Osteoblast (primary cell): ENCODE data around the gene JARID2. TPM values are rescaled to one million over a fixed set of nuclear protein-coding genes. Genes with fewer than 3 reads are reported as not detected.

Source experiments
- DNase-seq: peaks from one replicate; pipeline ENCODE4 v3.0.0; 2011; ENCODE audit warnings: low spot score, mixed read lengths; ENCODE audit not compliant: insufficient read length; ENCODE audit errors: missing footprints
- H2AFZ ChIP-seq: 2 replicates; pipeline ENCODE4 v1.6.0; 2011; ENCODE audit warnings: mild to moderate bottlenecking, low read length
- H3K27ac ChIP-seq: 2 replicates; pipeline ENCODE4 v1.5.1; 2011; ENCODE audit warnings: mild to moderate bottlenecking, low read depth, low read length, moderate library complexity
- H3K27me3 ChIP-seq: 2 replicates; pipeline ENCODE4 v1.6.0; 2012; ENCODE audit warnings: mild to moderate bottlenecking, control low read depth, inconsistent platforms, low read length, moderate library complexity; ENCODE audit not compliant: insufficient read depth
- H3K36me3 ChIP-seq: 2 replicates; pipeline ENCODE4 v1.5.1; 2011; ENCODE audit warnings: mild to moderate bottlenecking, low read length, control low read depth, moderate library complexity; ENCODE audit not compliant: insufficient read depth
- H3K4me1 ChIP-seq: 2 replicates; pipeline ENCODE4 v1.5.1; 2011; ENCODE audit warnings: mild to moderate bottlenecking, low read length, control low read depth, moderate library complexity; ENCODE audit not compliant: insufficient read depth
- H3K4me2 ChIP-seq: 2 replicates; pipeline ENCODE4 v1.6.0; 2011; ENCODE audit warnings: mild to moderate bottlenecking, low read length; ENCODE audit not compliant: insufficient read depth
- H3K4me3 ChIP-seq: fragments of 200-600 bp; sonication (generic); 3 replicates; pipeline ENCODE4 v1.5.1; 2012; ENCODE audit warnings: mild to moderate bottlenecking, low read length, inconsistent platforms; ENCODE audit not compliant: insufficient read depth
- H3K79me2 ChIP-seq: 2 replicates; pipeline ENCODE4 v1.6.0; 2012; ENCODE audit warnings: mild to moderate bottlenecking, low read length, control low read depth, inconsistent platforms; ENCODE audit not compliant: insufficient read depth
- H3K9me3 ChIP-seq: 2 replicates; pipeline ENCODE4 v1.5.1; 2011; ENCODE audit warnings: low read depth, low read length, control low read depth
- H4K20me1 ChIP-seq: 2 replicates; pipeline ENCODE4 v1.6.0; 2012; ENCODE audit warnings: mild to moderate bottlenecking, low read length, control low read depth; ENCODE audit not compliant: insufficient read depth
- total RNA-seq: library from RNA; depleted of rRNA; stranded (reverse); fragments of >200 nt; gene quantifications from 2 replicates; pipeline ENCODE4 v1.2.3, GENCODE V29; 2012
- TF ChIP-seq, protein P1 (sequence below): IDR thresholded peaks from 2 replicates; pipeline ENCODE4 v1.5.1; 2011; ENCODE audit warnings: mild to moderate bottlenecking, low read depth, low read length, moderate library complexity; ENCODE audit errors: extremely low read depth

Gene JARID2
- total RNA-seq, 1 donor: 10.5 TPM

DNA sequence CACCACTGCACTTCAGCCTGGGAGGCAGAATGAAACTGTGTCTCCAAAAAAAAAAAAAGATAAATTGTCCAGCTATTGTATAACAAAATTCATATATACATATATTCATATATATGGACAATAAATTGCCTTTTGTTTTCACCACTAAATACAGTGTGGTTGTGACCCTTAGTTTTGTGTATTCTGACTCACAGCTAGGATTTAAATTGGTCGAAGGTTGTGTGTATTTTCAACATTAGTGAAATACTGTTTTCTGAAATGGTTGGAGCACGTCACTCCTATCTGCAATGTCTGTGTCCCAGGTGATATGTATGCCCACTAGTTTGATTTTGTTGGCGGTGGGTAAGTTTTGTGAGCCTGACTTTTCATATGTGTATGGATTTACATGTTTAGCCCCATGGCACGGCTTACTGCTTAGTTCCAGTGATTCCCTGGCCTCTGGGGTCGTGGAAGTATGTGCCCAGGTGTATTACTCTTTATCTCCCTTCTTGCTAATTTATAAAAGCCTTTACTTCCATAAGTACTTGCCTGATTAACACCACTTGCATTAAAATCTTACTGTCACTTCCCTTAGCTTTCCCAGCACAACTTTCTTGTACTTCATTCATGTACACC lies 33.3 kb downstream of the JARID2 start:
- TF ChIP-seq, protein P1, sequence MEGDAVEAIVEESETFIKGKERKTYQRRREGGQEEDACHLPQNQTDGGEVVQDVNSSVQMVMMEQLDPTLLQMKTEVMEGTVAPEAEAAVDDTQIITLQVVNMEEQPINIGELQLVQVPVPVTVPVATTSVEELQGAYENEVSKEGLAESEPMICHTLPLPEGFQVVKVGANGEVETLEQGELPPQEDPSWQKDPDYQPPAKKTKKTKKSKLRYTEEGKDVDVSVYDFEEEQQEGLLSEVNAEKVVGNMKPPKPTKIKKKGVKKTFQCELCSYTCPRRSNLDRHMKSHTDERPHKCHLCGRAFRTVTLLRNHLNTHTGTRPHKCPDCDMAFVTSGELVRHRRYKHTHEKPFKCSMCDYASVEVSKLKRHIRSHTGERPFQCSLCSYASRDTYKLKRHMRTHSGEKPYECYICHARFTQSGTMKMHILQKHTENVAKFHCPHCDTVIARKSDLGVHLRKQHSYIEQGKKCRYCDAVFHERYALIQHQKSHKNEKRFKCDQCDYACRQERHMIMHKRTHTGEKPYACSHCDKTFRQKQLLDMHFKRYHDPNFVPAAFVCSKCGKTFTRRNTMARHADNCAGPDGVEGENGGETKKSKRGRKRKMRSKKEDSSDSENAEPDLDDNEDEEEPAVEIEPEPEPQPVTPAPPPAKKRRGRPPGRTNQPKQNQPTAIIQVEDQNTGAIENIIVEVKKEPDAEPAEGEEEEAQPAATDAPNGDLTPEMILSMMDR: no peak
- peaks cover 84% of the 10 kb centered on the region for H3K79me2 ChIP-seq

DNA sequence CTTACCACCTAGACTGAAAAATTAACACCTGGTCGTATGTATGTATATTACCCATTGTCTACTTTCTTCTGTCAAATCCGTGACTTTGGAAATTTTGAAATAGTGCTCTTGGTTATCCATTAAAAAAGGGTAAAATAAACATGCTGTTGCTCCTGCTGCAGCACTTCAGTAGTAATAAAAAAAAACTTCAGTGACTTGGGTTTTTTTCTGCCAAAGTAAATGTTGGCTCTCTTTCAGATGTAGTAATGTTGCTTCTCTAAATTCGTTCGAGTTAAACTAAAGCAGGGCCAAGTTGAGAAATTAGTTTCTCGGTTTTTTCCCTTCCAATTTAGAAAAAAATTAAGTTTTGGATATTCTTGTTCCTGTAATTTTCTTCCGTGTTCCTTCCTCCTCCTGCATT lies 34.2 kb downstream of the JARID2 start:
- H3K79me2 ChIP-seq: peaks cover 81% of the 10 kb centered on the region
- peak overlapping the region; percentile 68 for H3K4me2 ChIP-seq
- peaks cover 39% of the 10 kb centered on the region for H3K4me1 ChIP-seq

More for the DNA sequence above, 33.3 kb downstream of the JARID2 start:
- Histone ChIP-seq H2AFZ (no peak overlapping the region), H3K27me3 (no peaks in the 10 kb centered on the region), H3K4me3 (no peak overlapping the region), H4K20me1 (peaks cover 28% of the 10 kb centered on the region), H3K27ac (no peak overlapping the region), H3K9me3 (no peaks in the 10 kb centered on the region), H3K4me1 (peaks cover 34% of the 10 kb centered on the region), H3K36me3 (no peaks in the 10 kb centered on the region), H3K4me2 (no peak overlapping the region)
- no peak for DNase-seq

DNA sequence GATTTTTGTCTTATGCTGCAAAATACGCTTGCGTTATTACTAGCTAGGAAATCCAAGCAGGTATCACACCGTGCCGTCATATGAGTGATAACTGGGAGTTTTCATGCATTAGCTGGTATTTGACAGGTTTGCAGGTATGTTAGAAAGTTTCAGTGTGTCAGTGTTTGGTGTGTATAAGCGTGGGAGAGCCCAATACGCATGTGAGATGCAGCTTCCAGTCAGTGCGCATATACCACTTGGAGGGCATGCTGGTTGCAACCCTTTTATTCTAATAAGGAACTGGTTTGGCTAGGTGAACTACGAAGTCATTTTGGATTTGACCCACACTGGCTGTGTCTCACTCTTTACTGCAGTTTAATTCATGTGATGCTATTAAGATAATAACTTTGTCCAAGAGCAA lies 35.1 kb downstream of the JARID2 start:
- H3K4me3 ChIP-seq: no peak overlapping the region
- peaks cover 81% of the 10 kb centered on the region for H3K79me2 ChIP-seq
- no peak overlapping the region for H3K27ac ChIP-seq
- no peaks in the 10 kb centered on the region for H3K9me3 ChIP-seq
- no peak overlapping the region for H2AFZ ChIP-seq
- peaks cover 22% of the 10 kb centered on the region for H4K20me1 ChIP-seq
- no peak for DNase-seq
- H3K4me1 ChIP-seq: peaks cover 47% of the 10 kb centered on the region
- H3K36me3 ChIP-seq: no peaks in the 10 kb centered on the region
- TF ChIP-seq, protein P1: no peak
- no peak overlapping the region for H3K4me2 ChIP-seq
- H3K27me3 ChIP-seq: no peaks in the 10 kb centered on the region

More for the DNA sequence above, 34.2 kb downstream of the JARID2 start:
- peak overlapping the region; percentile 43 for H3K27ac ChIP-seq
- TF ChIP-seq, protein P1: no peak
- DNase-seq: no peak
- H3K4me3 ChIP-seq: no peak overlapping the region
- H4K20me1 ChIP-seq: peaks cover 25% of the 10 kb centered on the region
- no peak overlapping the region for H2AFZ ChIP-seq
- H3K36me3 ChIP-seq: no peaks in the 10 kb centered on the region
- no peaks in the 10 kb centered on the region for H3K27me3 ChIP-seq
- H3K9me3 ChIP-seq: no peaks in the 10 kb centered on the region

DNA sequence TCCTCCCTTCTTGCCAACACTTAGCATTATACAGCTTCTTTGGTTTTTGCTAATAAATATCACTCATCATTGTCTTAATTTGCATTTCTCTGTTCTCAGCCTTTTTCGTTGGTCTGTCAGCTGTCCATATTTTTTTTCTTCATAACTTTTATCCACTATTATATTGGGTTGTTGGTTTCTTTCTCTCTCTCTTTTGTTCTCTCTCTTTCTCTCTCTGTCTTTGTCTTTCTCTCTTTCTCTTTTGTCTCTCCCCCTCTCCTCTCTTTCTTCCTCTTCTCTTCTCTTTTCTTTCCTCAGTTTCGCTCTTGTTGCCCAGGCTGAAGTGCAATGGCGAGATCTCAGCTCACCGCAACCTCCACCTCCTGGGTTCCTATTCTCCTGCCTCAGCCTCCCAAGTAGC lies 36.5 kb downstream of the JARID2 start:
- Histone ChIP-seq H3K9me3 (no peaks in the 10 kb centered on the region), H4K20me1 (peaks cover 22% of the 10 kb centered on the region), H3K27me3 (no peaks in the 10 kb centered on the region), H3K79me2 (peaks cover 75% of the 10 kb centered on the region), H3K4me1 (peaks cover 40% of the 10 kb centered on the region), H3K36me3 (no peaks in the 10 kb centered on the region), H3K4me3 (no peak overlapping the region), H3K27ac (no peak overlapping the region), H3K4me2 (no peak overlapping the region), H2AFZ (no peak overlapping the region)
- DNase-seq: no peak
- TF ChIP-seq, protein P1: no peak
